GM23338 (cell line): ENCODE measurements around the gene NTM. TPM values are rescaled to one million over a fixed set of nuclear protein-coding genes. Genes with fewer than 3 reads are reported as not detected.

Experiments
- ATAC-seq: fragments of 200-7000 bp; cut with Tn5 transposase; 3 replicates; pipeline ENCODE4 v1.9.1; 2020
- DNase-seq: peaks from one replicate; pipeline ENCODE4 v3.0.0-alpha.2; 2015; ENCODE audit warnings: low spot score
- H2AFZ ChIP-seq: fragments of 200-600 bp; sonication (generic); 2 replicates; pipeline ENCODE4 v1.8.0; 2016; ENCODE audit warnings: antibody characterized with exemption, mild to moderate bottlenecking, moderate library complexity
- H3F3A ChIP-seq: fragments of 200-600 bp; sonication (generic); replicated peaks from 2 replicates; pipeline ENCODE4 v1.8.0; 2017; ENCODE audit warnings: antibody characterized with exemption, mixed run types, low read depth
- H3K27ac ChIP-seq: fragments of 200-600 bp; sonication (generic); 2 replicates; pipeline ENCODE4 v1.6.1; 2016; ENCODE audit warnings: low read depth
- H3K27me3 ChIP-seq: fragments of 200-600 bp; sonication (generic); 2 replicates; pipeline ENCODE4 v1.8.0; 2016; ENCODE audit warnings: mild to moderate bottlenecking, mixed run types, moderate library complexity; ENCODE audit not compliant: insufficient read depth
- H3K36me3 ChIP-seq: fragments of 200-600 bp; sonication (generic); 2 replicates; pipeline ENCODE4 v1.8.0; 2016; ENCODE audit warnings: mild to moderate bottlenecking; ENCODE audit not compliant: insufficient read depth
- H3K4me1 ChIP-seq: fragments of 200-600 bp; sonication (generic); 2 replicates; pipeline ENCODE4 v1.8.0; 2016; ENCODE audit warnings: mild to moderate bottlenecking, moderate library complexity; ENCODE audit not compliant: insufficient read depth
- H3K4me2 ChIP-seq: fragments of 200-600 bp; sonication (generic); 2 replicates; pipeline ENCODE4 v1.7.1; 2017; ENCODE audit warnings: mixed run types
- H3K4me3 ChIP-seq: fragments of 200-600 bp; sonication (generic); 2 replicates; pipeline ENCODE4 v1.6.1; 2016; ENCODE audit warnings: mixed run types
- H3K79me2 ChIP-seq: fragments of 200-600 bp; sonication (generic); replicated peaks from 2 replicates; pipeline ENCODE4 v1.8.0; 2017; ENCODE audit warnings: mild to moderate bottlenecking; ENCODE audit not compliant: insufficient read depth
- H3K9me2 ChIP-seq: fragments of 200-600 bp; sonication (generic); 2 replicates; pipeline ENCODE4 v1.8.0; 2017; ENCODE audit not compliant: insufficient read depth
- H4K20me1 ChIP-seq: fragments of 200-600 bp; sonication (generic); replicated peaks from 2 replicates; pipeline ENCODE4 v1.8.0; 2017; ENCODE audit warnings: mild to moderate bottlenecking; ENCODE audit not compliant: insufficient read depth
- H3K27ac Mint-ChIP-seq: 2 replicates; pipeline ENCODE4 v1.8.0; 2020; ENCODE audit warnings: inconsistent platforms, mild to moderate bottlenecking, moderate library complexity, mixed read lengths
- H3K27me3 Mint-ChIP-seq: 3 replicates; pipeline ENCODE4 v1.8.0; 2022; ENCODE audit warnings: low read depth, mild to moderate bottlenecking, moderate library complexity, mixed read lengths, inconsistent platforms; ENCODE audit not compliant: insufficient read depth, poor library complexity
- H3K36me3 Mint-ChIP-seq: 3 replicates; pipeline ENCODE4 v1.8.0; 2021; ENCODE audit warnings: low read depth, mild to moderate bottlenecking, inconsistent platforms, moderate library complexity, mixed read lengths
- H3K4me1 Mint-ChIP-seq: 3 replicates; pipeline ENCODE4 v1.8.0; 2020; ENCODE audit warnings: mild to moderate bottlenecking, inconsistent platforms, mixed read lengths
- H3K4me3 Mint-ChIP-seq: 3 replicates; pipeline ENCODE4 v1.8.0; 2021; ENCODE audit warnings: moderate library complexity, mild to moderate bottlenecking, inconsistent platforms, mixed read lengths
- H3K9me3 Mint-ChIP-seq: 3 replicates; pipeline ENCODE4 v1.8.0; 2020; ENCODE audit warnings: moderate library complexity, mild to moderate bottlenecking, inconsistent platforms, mixed read lengths
- CREB1 ChIP-seq: fragments of 250-450 bp; sonication (Bioruptor Pico); IDR thresholded peaks from 2 replicates; pipeline ENCODE4 v1.5.0; 2020; ENCODE audit warnings: low read depth, mild to moderate bottlenecking, moderate library complexity
- CTCF ChIP-seq, 2 experiments: fragments of 200-600 bp in 1 of 2; sonication (generic) in 1 of 2; conservative IDR thresholded peaks; 2 replicates each; pipeline versions ENCODE4 v1.5.1 to v1.6.1; 2016 to 2017; ENCODE audit warnings: antibody characterized with exemption in 2 of 2, low read depth in 2 of 2, mild to moderate bottlenecking in 2 of 2, moderate library complexity in 1 of 2
- ETS1 ChIP-seq: IDR thresholded peaks from 2 replicates; pipeline ENCODE4 v1.6.1; 2016; ENCODE audit warnings: antibody characterized with exemption
- EZH2 ChIP-seq: fragments of 200-600 bp; sonication (generic); IDR thresholded peaks from one replicate; pipeline ENCODE4 v1.8.0; 2017; ENCODE audit warnings: antibody characterized with exemption, mild to moderate bottlenecking, low read depth; ENCODE audit not compliant: unreplicated experiment
- NANOG ChIP-seq: IDR thresholded peaks from 2 replicates; pipeline ENCODE4 v1.6.1; 2016; ENCODE audit warnings: antibody characterized with exemption, borderline replicate concordance
- ZNF331 ChIP-seq: fragments of 250-450 bp; sonication (Bioruptor Pico); IDR thresholded peaks from 2 replicates; pipeline ENCODE4 v1.5.0; 2020; ENCODE audit warnings: low read depth, mild to moderate bottlenecking, moderate library complexity
- ZNF462 ChIP-seq: fragments of 250-450 bp; sonication (Bioruptor Pico); IDR thresholded peaks from 2 replicates; pipeline ENCODE4 v1.5.0; 2020; ENCODE audit warnings: mild to moderate bottlenecking, moderate library complexity
- polyA plus RNA-seq: library from polyadenylated mRNA; unstranded; fragments of >200 nt; fragmentation: Nextera tagmentation; extraction: Ambion mirVana; gene quantifications from 2 replicates; pipeline ENCODE4 v1.2.1, GENCODE V29; 2016
- total RNA-seq: library from RNA; depleted of rRNA; stranded (reverse); fragments of >200 nt; shearing (Covaris generic); gene quantifications from 2 replicates; pipeline ENCODE4 v1.2.3, GENCODE V29; 2014

Gene NTM
- total and polyA plus RNA-seq, 2 experiments from 2014 or later = 10.6 to 14.6 TPM

GRCh38 chr11:132249256-132249655 lies 878.8 kb downstream of the NTM start (continued):
- TF ChIP-seq ZNF462 (CRISPR knock-in tag) (no peak), NANOG (no peak)

GRCh38 chr11:132251061-132251460 lies 880.6 kb downstream of the NTM start:
- Histone ChIP-seq H3K4me3 (no peak overlapping the region), H3K4me2 (no peak overlapping the region), H4K20me1 (no peaks in the 10 kb centered on the region), H3K27me3 (no peaks in the 10 kb centered on the region), H3F3A (no peaks in the 10 kb centered on the region), H3K4me1 (no peaks in the 10 kb centered on the region), H3K9me2 (0 out of 2 replicates have a peak, but pooled peaks cover 3% of the 10 kb centered on the region), H2AFZ (no peak overlapping the region), H3K27ac (no peak overlapping the region), H3K79me2 (no peaks in the 10 kb centered on the region), H3K36me3 (0 out of 2 replicates have a peak, but pooled peaks cover 4% of the 10 kb centered on the region)
- Mint-ChIP-seq H3K27me3 (peaks cover 2% of the 10 kb centered on the region), H3K4me1 (peaks cover 13% of the 10 kb centered on the region), H3K9me3 (no peaks in the 10 kb centered on the region), H3K36me3 (no peaks in the 10 kb centered on the region; the same call in 2 of the 3 replicates), H3K4me3 (no peak overlapping the region), H3K27ac (no peak overlapping the region)
- DNase-seq = no peak
- ATAC-seq = no peak
- TF ChIP-seq ZNF331 (CRISPR knock-in tag) (no peak), ETS1 (no peak), CTCF (conservative IDR thresholded peaks at IDR 0.05; ENCODE audit: low read depth in 2 of 2) (no peak), EZH2 (no peak), NANOG (no peak), CREB1 (CRISPR knock-in tag) (no peak)
